H1 (cell line): ENCODE measurements around the gene IFI16. TPM values are rescaled to one million over a fixed set of nuclear protein-coding genes. Genes with fewer than 3 reads are reported as not detected.

Experiments
- RBBP5 ChIP-seq: IDR thresholded peaks from 2 replicates; pipeline ENCODE4 v1.7.1; 2012; ENCODE audit warnings: low read depth, mild to moderate bottlenecking, inconsistent platforms, low read length, moderate library complexity, borderline replicate concordance
- TAF1 ChIP-seq: IDR thresholded peaks from 2 replicates; pipeline ENCODE4 v1.6.1; 2011; ENCODE audit warnings: mild to moderate bottlenecking, low read depth, low read length
- TCF12 ChIP-seq: IDR thresholded peaks from 2 replicates; pipeline ENCODE4 v1.6.1; 2011; ENCODE audit warnings: low read depth, mild to moderate bottlenecking, low read length
- TEAD4 ChIP-seq: IDR thresholded peaks from 2 replicates; pipeline ENCODE4 v1.6.1; 2012; ENCODE audit warnings: low read depth, low read length, inconsistent platforms, mixed read lengths
- polyA plus RNA-seq, 7 experiments: library from polyadenylated mRNA; depleted of rRNA in 3 of 7; stranded (reverse) in 5 of 7; unstranded in 2 of 7; fragments of >200 nt in 5 of 7; fragments of 200-250 nt in 2 of 7; gene quantifications; 1 replicate in 5 of 7; 2 replicates in 1 of 7; 4 replicates in 1 of 7; pipeline versions ENCODE4 v1.2.1 to v1.2.3, GENCODE V29; 2011 to 2013; ENCODE audit warnings: missing spikeins in 2 of 7, mixed read lengths in 2 of 7
- total RNA-seq: library from RNA; stranded (reverse); fragmentation: NEBNext Ultra II Directional; extraction: Animal tissue kit (Norgen Biotek cat#: 25700); gene quantifications from 2 replicates; pipeline ENCODE4 v1.2.1, GENCODE V29; 2021

The IFI16 gene
- total and polyA plus RNA-seq, 2 of the 8 experiments (the other 6 are each of a cell fraction or from before 2014, with no cell fraction given): 0.63 to 0.74 TPM

- no peak for TF ChIP-seq TCF12
- no peak for TF ChIP-seq TEAD4
- no peak for TF ChIP-seq TAF1
- TF ChIP-seq RBBP5: no peak
Observed at GRCh38 chr1:158978730-158979129, 31.0 kb upstream of the IFI16 start (continued).
